Measurements from ENCODE around the gene OMP.

Gene OMP

GRCh38 chr11:77069336-77069968 lies 33.2 kb upstream of the OMP start:
- DNase-seq (ENCODE audit: low read depth in 3 of 3, low spot score in 1 of 3), result no peak

GRCh38 chr11:77069969-77070582 lies 32.6 kb upstream of the OMP start:
- DNase-seq (ENCODE audit: low read depth in 3 of 3, low spot score in 1 of 3), result no peak

- no peak for DNase-seq (ENCODE audit: low read depth in 3 of 3, low spot score in 1 of 3)
Measured at GRCh38 chr11:77071077-77071476, 31.6 kb upstream of the OMP start.

GRCh38 chr11:77071671-77072605 lies 30.7 kb upstream of the OMP start:
- no peak for DNase-seq (ENCODE audit: low read depth in 3 of 3, low spot score in 1 of 3)

GRCh38 chr11:77072851-77073327 lies 29.8 kb upstream of the OMP start:
- DNase-seq (ENCODE audit: low read depth in 3 of 3, low spot score in 1 of 3), result no peak

- no peak for DNase-seq (ENCODE audit: low read depth in 3 of 3, low spot score in 1 of 3)
Measured at GRCh38 chr11:77073328-77074001, 29.2 kb upstream of the OMP start.

GRCh38 chr11:77074205-77074604 lies 28.4 kb upstream of the OMP start:
- DNase-seq (ENCODE audit: low read depth in 3 of 3, low spot score in 1 of 3), result no peak

- no peak for DNase-seq (ENCODE audit: low read depth in 3 of 3, low spot score in 1 of 3)
Measured at GRCh38 chr11:77074626-77075221, 27.9 kb upstream of the OMP start.

- no peak for DNase-seq (ENCODE audit: low read depth in 3 of 3, low spot score in 1 of 3)
Measured at GRCh38 chr11:77075425-77075905, 27.2 kb upstream of the OMP start.

GRCh38 chr11:77079666-77080065 lies 23.0 kb upstream of the OMP start:
- no peak for DNase-seq (ENCODE audit: low read depth in 3 of 3, low spot score in 1 of 3)

- DNase-seq (ENCODE audit: low read depth in 3 of 3, low spot score in 1 of 3), result no peak
Measured at GRCh38 chr11:77080643-77081210, 21.9 kb upstream of the OMP start.

- no peak for DNase-seq (ENCODE audit: low read depth in 3 of 3, low spot score in 1 of 3)
Measured at GRCh38 chr11:77081381-77081851, 21.2 kb upstream of the OMP start.

- DNase-seq (ENCODE audit: low read depth in 3 of 3, low spot score in 1 of 3), result no peak
Measured at GRCh38 chr11:77081976-77082836, 20.4 kb upstream of the OMP start.

GRCh38 chr11:77082838-77083565 lies 19.6 kb upstream of the OMP start:
- DNase-seq (ENCODE audit: low read depth in 3 of 3, low spot score in 1 of 3), result peak in 1 of 3 donors; percentile 15

GRCh38 chr11:77083566-77084245 lies 18.9 kb upstream of the OMP start:
- no peak for DNase-seq (ENCODE audit: low read depth in 3 of 3, low spot score in 1 of 3)

- DNase-seq (ENCODE audit: low read depth in 3 of 3, low spot score in 1 of 3), result no peak
Measured at GRCh38 chr11:77084581-77085191, 18.0 kb upstream of the OMP start.

GRCh38 chr11:77085652-77086051 lies 17.0 kb upstream of the OMP start:
- no peak for DNase-seq (ENCODE audit: low read depth in 3 of 3, low spot score in 1 of 3)
